Erythroblast (primary cell): Measurements from ENCODE around the gene ASB3.

Experiments used
- GATA1 ChIP-seq: IDR thresholded peaks from 2 replicates; pipeline ENCODE4 v1.6.1; 2011; ENCODE audit warnings: low read depth, mild to moderate bottlenecking, control low read depth, low read length, moderate library complexity
- POLR2A ChIP-seq: IDR thresholded peaks from 2 replicates; pipeline ENCODE4 v1.6.1; 2011; ENCODE audit warnings: mild to moderate bottlenecking, low read length

DNA sequence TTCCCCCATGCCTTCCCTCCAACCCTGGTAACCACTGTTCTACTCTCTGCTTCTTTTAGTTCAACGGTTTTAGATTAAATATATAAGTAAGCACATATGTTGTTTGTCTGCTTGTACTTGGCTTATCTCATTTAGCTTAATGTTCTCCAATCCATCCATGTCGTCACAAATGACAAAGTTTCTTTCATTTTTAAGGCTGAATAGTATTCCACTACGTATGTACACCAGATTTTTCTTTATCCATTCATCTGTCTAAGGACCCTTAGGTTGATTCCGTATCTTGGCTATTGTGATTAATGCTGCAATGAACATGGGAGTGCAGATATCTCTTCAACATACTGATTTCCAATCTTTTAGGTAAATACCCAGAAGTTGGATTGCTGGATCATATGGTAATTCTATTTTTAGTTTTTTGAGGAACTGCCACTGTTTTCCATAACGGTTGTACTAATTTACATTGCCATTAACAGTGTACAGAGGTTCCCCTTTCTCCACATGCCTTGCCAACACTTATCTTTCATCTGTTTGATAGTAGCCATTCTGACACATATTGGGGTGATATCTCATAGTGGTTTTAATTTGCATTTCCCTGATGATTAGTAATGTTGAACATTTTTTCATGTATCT is 8.1 kb downstream of the ASB3 start:
- no peak for TF ChIP-seq POLR2A
- no peak for TF ChIP-seq GATA1
